IMR-90 (cell line): ENCODE data around the gene ARHGEF37.

Experiments
- BHLHE40 ChIP-seq: fragments of 150-350 bp; IDR thresholded peaks from 2 replicates; pipeline ENCODE4 v1.6.1; 2016; ENCODE audit warnings: mild to moderate bottlenecking, low read depth, low read length
- CHD1 ChIP-seq: IDR thresholded peaks from 2 replicates; pipeline ENCODE4 v1.6.1; 2012; ENCODE audit warnings: low read depth, low read length, improper control_type of control experiment
- POLR2A ChIP-seq: IDR thresholded peaks from 2 replicates; pipeline ENCODE4 v1.6.1; 2012; ENCODE audit warnings: mild to moderate bottlenecking, low read depth, low read length
- RAD21 ChIP-seq: IDR thresholded peaks from 2 replicates; pipeline ENCODE4 v1.6.1; 2012; ENCODE audit warnings: low read length, improper control_type of control experiment
- RFX5 ChIP-seq: IDR thresholded peaks from 2 replicates; pipeline ENCODE4 v1.8.0; 2012; ENCODE audit warnings: low read depth, mild to moderate bottlenecking, low read length, moderate library complexity
- SMC3 ChIP-seq: fragments of 150-350 bp; IDR thresholded peaks from 2 replicates; pipeline ENCODE4 v1.6.1; 2016; ENCODE audit warnings: low read depth, mild to moderate bottlenecking, antibody characterized with exemption, low read length, moderate library complexity
- TF ChIP-seq, protein P1 (sequence below): conservative IDR thresholded peaks from 2 replicates; pipeline ENCODE4 v1.5.1; 2012; ENCODE audit warnings: mild to moderate bottlenecking, low read depth, low read length, improper control_type of control experiment

DNA sequence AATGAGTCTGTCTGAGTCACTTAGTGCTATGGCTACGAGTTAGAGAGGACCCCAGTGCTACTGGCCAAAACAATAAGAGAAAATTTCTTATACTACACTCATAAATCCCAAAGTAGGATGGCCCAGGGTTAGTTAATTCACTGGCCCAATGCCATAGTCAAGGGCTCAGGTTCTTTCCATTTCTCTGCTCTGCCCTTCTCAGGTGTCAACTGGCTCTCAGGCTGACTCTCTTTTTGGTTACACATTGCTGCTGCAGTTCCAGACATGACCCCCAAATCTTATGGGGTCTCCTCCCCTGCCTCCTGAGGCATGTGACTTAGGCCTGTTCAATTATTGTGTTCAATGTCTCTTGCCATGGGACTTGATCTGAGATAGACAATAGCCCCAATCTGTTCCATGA, 70.4 kb downstream of the ARHGEF37 start:
- TF ChIP-seq, protein P1, sequence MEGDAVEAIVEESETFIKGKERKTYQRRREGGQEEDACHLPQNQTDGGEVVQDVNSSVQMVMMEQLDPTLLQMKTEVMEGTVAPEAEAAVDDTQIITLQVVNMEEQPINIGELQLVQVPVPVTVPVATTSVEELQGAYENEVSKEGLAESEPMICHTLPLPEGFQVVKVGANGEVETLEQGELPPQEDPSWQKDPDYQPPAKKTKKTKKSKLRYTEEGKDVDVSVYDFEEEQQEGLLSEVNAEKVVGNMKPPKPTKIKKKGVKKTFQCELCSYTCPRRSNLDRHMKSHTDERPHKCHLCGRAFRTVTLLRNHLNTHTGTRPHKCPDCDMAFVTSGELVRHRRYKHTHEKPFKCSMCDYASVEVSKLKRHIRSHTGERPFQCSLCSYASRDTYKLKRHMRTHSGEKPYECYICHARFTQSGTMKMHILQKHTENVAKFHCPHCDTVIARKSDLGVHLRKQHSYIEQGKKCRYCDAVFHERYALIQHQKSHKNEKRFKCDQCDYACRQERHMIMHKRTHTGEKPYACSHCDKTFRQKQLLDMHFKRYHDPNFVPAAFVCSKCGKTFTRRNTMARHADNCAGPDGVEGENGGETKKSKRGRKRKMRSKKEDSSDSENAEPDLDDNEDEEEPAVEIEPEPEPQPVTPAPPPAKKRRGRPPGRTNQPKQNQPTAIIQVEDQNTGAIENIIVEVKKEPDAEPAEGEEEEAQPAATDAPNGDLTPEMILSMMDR = no peak
- TF ChIP-seq POLR2A = no peak
- no peak for TF ChIP-seq RFX5
- TF ChIP-seq CHD1 = no peak
- TF ChIP-seq RAD21 = no peak
- TF ChIP-seq BHLHE40 = no peak
- TF ChIP-seq SMC3 = no peak
